Measurements from ENCODE around the gene VPS26B.
"Not testable (repeated sequence)": the region's sequence is repeated elsewhere in the genome, so short reads cannot be mapped to it uniquely, and the experiment has no call there.

VPS26B gene

GRCh38 chr11:134223836-134224709 is at the start of gene VPS26B, which contains the start of gene NCAPD3:
Gene VPS26B, plus strand, starts transcription at chr11:134224671. Its CDS starts 452 bp downstream, at chr11:134225123.
Gene NCAPD3, minus strand, starts transcription at chr11:134223967. Its CDS starts 41 bp downstream, at chr11:134223926.
- peak; percentile 95 for DNase-seq

GRCh38 chr11:134176284-134176683 is 48.2 kb upstream of the VPS26B start:
- DNase-seq, result no peak

- no peak for DNase-seq
Observed at GRCh38 chr11:134178032-134178674, 46.3 kb upstream of the VPS26B start.

GRCh38 chr11:134181707-134182106 is 42.8 kb upstream of the VPS26B start:
- DNase-seq, result no peak

- not testable (repeated sequence) for DNase-seq
Observed at GRCh38 chr11:134188092-134188491, 36.4 kb upstream of the VPS26B start.

- DNase-seq, result no peak
Observed at GRCh38 chr11:134196756-134197155, 27.7 kb upstream of the VPS26B start.

- no peak for DNase-seq
Observed at GRCh38 chr11:134199531-134199930, 24.9 kb upstream of the VPS26B start.

GRCh38 chr11:134200688-134201087 is 23.8 kb upstream of the VPS26B start:
- no peak for DNase-seq

- no peak for DNase-seq
Observed at GRCh38 chr11:134202661-134203060, 21.8 kb upstream of the VPS26B start.

- DNase-seq, result no peak
Observed at GRCh38 chr11:134205729-134206128, 18.7 kb upstream of the VPS26B start.

- DNase-seq, result no peak
Observed at GRCh38 chr11:134206185-134206584, 18.3 kb upstream of the VPS26B start.

- DNase-seq, result peak; percentile 60
Observed at GRCh38 chr11:134207538-134208239, 16.8 kb upstream of the VPS26B start.

- no peak for DNase-seq
Observed at GRCh38 chr11:134215836-134216235, 8.6 kb upstream of the VPS26B start.

- no peak for DNase-seq
Observed at GRCh38 chr11:134216816-134217215, 7.7 kb upstream of the VPS26B start.

- DNase-seq, result no peak
Observed at GRCh38 chr11:134223121-134223520, 1.4 kb upstream of the VPS26B start.

- peak; percentile 61 for DNase-seq
Observed at GRCh38 chr11:134224710-134225664, 516 bp downstream of the VPS26B start.

- no peak for DNase-seq
Observed at GRCh38 chr11:134226806-134227325, 2.4 kb downstream of the VPS26B start.

- peak; percentile 12 for DNase-seq
Observed at GRCh38 chr11:134228625-134229024, 4.2 kb downstream of the VPS26B start.

GRCh38 chr11:134229126-134229790 is 4.8 kb downstream of the VPS26B start:
- no peak for DNase-seq

- no peak for DNase-seq
Observed at GRCh38 chr11:134230339-134230738, 5.9 kb downstream of the VPS26B start.

- DNase-seq, result no peak
Observed at GRCh38 chr11:134231958-134232659, 7.6 kb downstream of the VPS26B start.
